Keratinocyte (primary cell): Measurements from ENCODE around the gene TOMM5. TPM values are rescaled to one million over a fixed set of nuclear protein-coding genes. Genes with fewer than 3 reads are reported as not detected.

ENCODE experiments used
- DNase-seq: peaks from one replicate; pipeline ENCODE4 v3.0.0-alpha.2; 2011; ENCODE audit warnings: low read depth, missing footprints, low spot score
- FAIRE-seq: peaks from 2 replicates; lab custom pipeline; 2011; peaks lifted over from hg19 to GRCh38; lab: Jason Lieb, UNC
- H2AFZ ChIP-seq: 2 replicates; pipeline ENCODE4 v1.6.0; 2012; ENCODE audit warnings: low read length, control low read depth, inconsistent platforms; ENCODE audit not compliant: control insufficient read depth
- H3K27ac ChIP-seq: 2 replicates; pipeline ENCODE4 v1.5.1; 2011; ENCODE audit warnings: low read length; ENCODE audit not compliant: control insufficient read depth, insufficient read depth
- H3K27me3 ChIP-seq: 3 replicates; pipeline ENCODE4 v1.6.0; 2011; ENCODE audit warnings: low read length; ENCODE audit not compliant: control insufficient read depth, insufficient read depth; ENCODE audit errors: extremely low read depth
- H3K36me3 ChIP-seq, 2 experiments: 2 replicates in 1 of 2; 3 replicates in 1 of 2; pipeline ENCODE4 v1.5.1; 2011; ENCODE audit warnings: low read length in 2 of 2, mild to moderate bottlenecking in 1 of 2; ENCODE audit not compliant: control insufficient read depth in 2 of 2, insufficient read depth in 2 of 2; ENCODE audit errors: extremely low read depth in 1 of 2
- H3K4me1 ChIP-seq: 3 replicates; pipeline ENCODE4 v1.5.1; 2011; ENCODE audit warnings: low read length; ENCODE audit not compliant: control insufficient read depth, insufficient read depth; ENCODE audit errors: extremely low read depth
- H3K4me2 ChIP-seq: 3 replicates; pipeline ENCODE4 v1.6.0; 2011; ENCODE audit warnings: low read depth, low read length; ENCODE audit not compliant: control insufficient read depth, insufficient read depth; ENCODE audit errors: extremely low read depth
- H3K4me3 ChIP-seq, 3 experiments: fragments of 200-600 bp in 1 of 3; sonication (generic) in 1 of 3; 2 replicates in 2 of 3; 3 replicates in 1 of 3; pipeline ENCODE4 v1.5.1; 2011 to 2016; ENCODE audit warnings: low read length in 3 of 3, mild to moderate bottlenecking in 3 of 3, control low read depth in 2 of 3, inconsistent platforms in 1 of 3, low read depth in 1 of 3, mixed read lengths in 1 of 3, mixed run types in 1 of 3, moderate library complexity in 1 of 3; ENCODE audit not compliant: control insufficient read depth in 2 of 3, insufficient read depth in 2 of 3; ENCODE audit errors: extremely low read depth in 1 of 3
- H3K79me2 ChIP-seq: 2 replicates; pipeline ENCODE4 v1.6.0; 2012; ENCODE audit warnings: low read length; ENCODE audit not compliant: control insufficient read depth, insufficient read depth
- H3K9ac ChIP-seq: 3 replicates; pipeline ENCODE4 v1.6.0; 2011; ENCODE audit warnings: low read length; ENCODE audit not compliant: control insufficient read depth, insufficient read depth; ENCODE audit errors: extremely low read depth
- H3K9me1 ChIP-seq: 3 replicates; pipeline ENCODE4 v1.6.0; 2011; ENCODE audit warnings: low read length; ENCODE audit not compliant: control insufficient read depth, insufficient read depth; ENCODE audit errors: extremely low read depth
- H3K9me3 ChIP-seq: 2 replicates; pipeline ENCODE4 v1.5.1; 2012; ENCODE audit warnings: low read depth, low read length; ENCODE audit not compliant: control insufficient read depth
- H4K20me1 ChIP-seq: 3 replicates; pipeline ENCODE4 v1.6.0; 2011; ENCODE audit warnings: low read length; ENCODE audit not compliant: control insufficient read depth, insufficient read depth; ENCODE audit errors: extremely low read depth
- EZH2 ChIP-seq: IDR thresholded peaks from one replicate; pipeline ENCODE4 v1.6.1; 2012; ENCODE audit warnings: inconsistent platforms, mild to moderate bottlenecking, low read length, moderate library complexity
- dilution Hi-C: fragments of 300-500 bp; cut with MboI; formaldehyde crosslinking; loops from one replicate; pipeline ENCODE4 v1.7.0; 2020; ENCODE audit warnings: low sequenced_read_pairs; ENCODE audit not compliant: extremely low pct_ligation_motif_present
- polyA plus RNA-seq, 5 experiments: library from polyadenylated mRNA; depleted of rRNA in 3 of 5; stranded (reverse) in 3 of 5; stranded (forward) in 1 of 5; unstranded in 1 of 5; fragments of >200 nt; gene quantifications; 1 replicate in 1 of 5; 2 replicates in 3 of 5; 3 replicates in 1 of 5; pipeline versions ENCODE4 v1.2.1 to v1.2.3, GENCODE V29; 2011 to 2012; ENCODE audit warnings: missing spikeins in 2 of 5, low read depth in 1 of 5, low replicate concordance in 1 of 5
- TF ChIP-seq, protein P1 (sequence below), 3 experiments: IDR thresholded peaks in 1 of 3; conservative IDR thresholded peaks in 1 of 3; optimal IDR thresholded peaks in 1 of 3; 2 replicates in 2 of 3; 3 replicates in 1 of 3; pipeline versions ENCODE3 to v1.5.1; 2011; ENCODE audit warnings: low read length in 3 of 3, mild to moderate bottlenecking in 3 of 3, moderate library complexity in 2 of 3, control low read depth in 1 of 3, inconsistent platforms in 1 of 3; ENCODE audit not compliant: insufficient read depth in 2 of 3; ENCODE audit errors: extremely low read depth in 1 of 3

The TOMM5 gene
- polyA plus RNA-seq, 1 donor (not counting 4 experiments of a cell fraction or from before 2014, with no cell fraction given) = 232 TPM

DNA sequence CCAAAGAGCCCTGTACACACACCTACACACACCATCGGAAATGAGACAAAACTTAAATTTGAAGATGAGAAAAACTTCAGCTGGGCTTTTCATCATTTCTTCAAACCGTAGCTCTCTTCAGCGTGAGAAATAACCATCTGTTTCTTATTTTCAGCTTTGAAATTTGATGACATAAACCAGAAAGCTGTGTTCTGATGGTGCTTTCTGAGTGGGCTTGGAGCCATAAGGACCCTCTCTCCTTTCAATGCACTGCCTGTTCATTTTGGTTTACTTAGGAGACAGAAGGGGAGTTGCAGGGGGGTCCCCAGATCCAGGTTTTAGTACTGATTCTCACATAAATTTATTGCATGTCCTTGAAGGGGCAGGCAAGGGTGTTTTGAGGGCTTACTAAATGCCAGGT lies 25.7 kb downstream of the TOMM5 start:
- no peak for DNase-seq
- H3K27ac ChIP-seq = no peak overlapping the region
- FAIRE-seq = no peak
- no peaks in the 10 kb centered on the region for H3K79me2 ChIP-seq
- no peak overlapping the region for H3K4me3 ChIP-seq
- H2AFZ ChIP-seq = no peak overlapping the region
- no peak overlapping the region for H3K9ac ChIP-seq
- no peaks in the 10 kb centered on the region for H3K27me3 ChIP-seq
- dilution Hi-C loops = no loop called here
- no peak overlapping the region for H3K4me2 ChIP-seq
- no peaks in the 10 kb centered on the region for H3K36me3 ChIP-seq
- no peak for TF ChIP-seq EZH2
- TF ChIP-seq, protein P1, sequence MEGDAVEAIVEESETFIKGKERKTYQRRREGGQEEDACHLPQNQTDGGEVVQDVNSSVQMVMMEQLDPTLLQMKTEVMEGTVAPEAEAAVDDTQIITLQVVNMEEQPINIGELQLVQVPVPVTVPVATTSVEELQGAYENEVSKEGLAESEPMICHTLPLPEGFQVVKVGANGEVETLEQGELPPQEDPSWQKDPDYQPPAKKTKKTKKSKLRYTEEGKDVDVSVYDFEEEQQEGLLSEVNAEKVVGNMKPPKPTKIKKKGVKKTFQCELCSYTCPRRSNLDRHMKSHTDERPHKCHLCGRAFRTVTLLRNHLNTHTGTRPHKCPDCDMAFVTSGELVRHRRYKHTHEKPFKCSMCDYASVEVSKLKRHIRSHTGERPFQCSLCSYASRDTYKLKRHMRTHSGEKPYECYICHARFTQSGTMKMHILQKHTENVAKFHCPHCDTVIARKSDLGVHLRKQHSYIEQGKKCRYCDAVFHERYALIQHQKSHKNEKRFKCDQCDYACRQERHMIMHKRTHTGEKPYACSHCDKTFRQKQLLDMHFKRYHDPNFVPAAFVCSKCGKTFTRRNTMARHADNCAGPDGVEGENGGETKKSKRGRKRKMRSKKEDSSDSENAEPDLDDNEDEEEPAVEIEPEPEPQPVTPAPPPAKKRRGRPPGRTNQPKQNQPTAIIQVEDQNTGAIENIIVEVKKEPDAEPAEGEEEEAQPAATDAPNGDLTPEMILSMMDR (optimal IDR thresholded peaks at IDR 0.05 in 1 of 3, IDR thresholded peaks at IDR 0.05 in 1 of 3, conservative IDR thresholded peaks at IDR 0.05 in 1 of 3; ENCODE audit: extremely low read depth in 1 of 3, insufficient read depth in 2 of 3, low read length in 3 of 3) = no peak
- no peaks in the 10 kb centered on the region for H4K20me1 ChIP-seq
- H3K9me3 ChIP-seq = no peaks in the 10 kb centered on the region
- no peaks in the 10 kb centered on the region for H3K4me1 ChIP-seq
- no peaks in the 10 kb centered on the region for H3K9me1 ChIP-seq

GRCh38 chr9:37565661-37566618 lies 26.5 kb downstream of the TOMM5 start:
- H2AFZ ChIP-seq = no peak overlapping the region
- no peak overlapping the region for H3K4me3 ChIP-seq
- dilution Hi-C loops = no loop called here
- FAIRE-seq = no peak
- no peak overlapping the region for H3K9ac ChIP-seq
- H3K4me1 ChIP-seq = peaks cover 3% of the 10 kb centered on the region
- H3K9me3 ChIP-seq = no peaks in the 10 kb centered on the region
- H3K79me2 ChIP-seq = no peaks in the 10 kb centered on the region
- no peak for DNase-seq
- no peak overlapping the region for H3K27ac ChIP-seq
- H4K20me1 ChIP-seq = no peaks in the 10 kb centered on the region
- no peaks in the 10 kb centered on the region for H3K27me3 ChIP-seq
- no peaks in the 10 kb centered on the region for H3K9me1 ChIP-seq
- no peak overlapping the region for H3K4me2 ChIP-seq
- TF ChIP-seq, protein P1 (optimal IDR thresholded peaks at IDR 0.05 in 1 of 3, IDR thresholded peaks at IDR 0.05 in 1 of 3, conservative IDR thresholded peaks at IDR 0.05 in 1 of 3; ENCODE audit: extremely low read depth in 1 of 3, insufficient read depth in 2 of 3, low read length in 3 of 3) = no peak
- TF ChIP-seq EZH2 = no peak
- H3K36me3 ChIP-seq = no peaks in the 10 kb centered on the region
